ENCODE results near the gene EPB41L4A.

The EPB41L4A gene

DNA sequence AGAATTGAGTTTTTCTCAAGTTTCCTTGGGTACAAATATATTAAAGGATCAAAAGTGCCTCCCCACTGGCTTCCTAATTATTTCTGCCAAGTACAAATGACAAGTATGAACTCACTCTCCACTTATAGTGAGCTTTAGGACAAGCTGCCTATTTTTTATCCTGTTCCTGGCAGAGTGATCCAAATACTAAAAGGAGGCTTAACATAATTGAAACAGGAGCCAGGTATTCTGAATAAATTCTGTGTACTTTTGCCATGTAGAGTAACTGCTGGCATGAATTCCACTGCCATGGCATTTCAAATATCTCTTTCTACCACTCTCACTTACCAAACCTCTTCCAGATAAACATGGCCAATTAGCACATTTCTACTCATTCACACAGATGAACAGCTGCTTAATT is 171.1 kb downstream of the EPB41L4A start:
- TF ChIP-seq GATA3 (IDR thresholded peaks at IDR 0.05; ENCODE audit: low read depth, low read length) = no peak
- no peak for TF ChIP-seq GATA2 (IDR thresholded peaks at IDR 0.05; ENCODE audit: low read depth, low read length)

DNA sequence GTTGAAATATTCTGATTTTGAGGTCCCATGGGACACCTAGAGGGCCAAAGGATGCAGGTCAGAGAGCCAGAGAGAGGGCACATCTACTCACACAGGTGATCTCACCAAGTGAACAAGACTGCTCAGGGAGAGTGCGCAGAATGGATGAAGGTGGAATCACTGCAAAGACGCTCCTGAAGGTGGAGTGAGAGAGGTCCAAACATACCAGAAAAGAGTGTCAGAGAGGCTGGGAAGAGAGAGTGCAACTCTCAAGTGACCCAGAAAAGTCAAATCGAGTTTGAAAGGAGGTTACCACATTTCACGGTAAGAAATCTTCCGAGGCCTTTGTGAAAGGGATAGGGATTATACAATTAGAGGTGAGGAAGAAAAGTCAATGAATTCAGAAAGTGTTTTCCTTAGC is 173.4 kb downstream of the EPB41L4A start:
- TF ChIP-seq GATA3 (IDR thresholded peaks at IDR 0.05; ENCODE audit: low read depth, low read length) (no peak), GATA2 (IDR thresholded peaks at IDR 0.05; ENCODE audit: low read depth, low read length) (no peak)

DNA sequence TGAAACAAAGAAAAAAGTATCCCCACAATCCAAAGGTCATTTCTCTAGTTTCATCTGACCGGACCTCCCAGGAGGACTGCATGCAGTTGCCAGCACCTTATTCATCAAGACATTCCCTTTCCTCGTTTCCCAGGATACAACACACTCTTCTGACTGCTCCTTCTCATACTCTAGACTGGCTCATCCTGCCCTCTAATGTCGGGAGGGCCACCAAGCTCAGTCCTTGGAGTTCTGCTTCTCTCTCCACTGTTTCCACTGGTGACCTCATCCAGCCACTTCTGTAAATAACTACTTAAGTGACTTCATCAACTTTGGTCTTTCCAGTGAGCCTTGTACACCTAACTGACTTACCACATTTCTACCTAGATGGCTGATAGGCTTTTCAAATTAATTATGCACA is 179.1 kb downstream of the EPB41L4A start:
- TF ChIP-seq GATA3 (IDR thresholded peaks at IDR 0.05; ENCODE audit: low read depth, low read length) (no peak), GATA2 (IDR thresholded peaks at IDR 0.05; ENCODE audit: low read depth, low read length) (no peak)

DNA sequence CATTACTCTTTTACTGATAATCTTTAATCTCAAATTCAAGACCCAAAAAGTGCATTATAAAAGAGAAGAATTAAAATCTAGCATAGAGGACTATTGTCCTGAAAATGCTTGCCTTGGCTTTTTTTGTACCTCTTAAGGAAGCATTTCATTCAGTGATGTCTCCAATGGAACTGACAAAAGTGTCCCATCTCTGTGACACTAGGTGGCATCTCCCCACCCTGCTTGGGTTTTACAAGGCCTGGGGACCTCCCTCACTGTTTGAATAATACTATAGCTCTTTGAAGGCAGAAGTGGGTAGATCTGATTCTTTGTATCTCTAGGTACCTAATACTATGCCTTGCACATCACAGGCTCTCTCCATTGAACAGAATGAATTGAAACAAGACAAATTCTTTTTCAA is 180.6 kb downstream of the EPB41L4A start:
- TF ChIP-seq GATA3 (IDR thresholded peaks at IDR 0.05; ENCODE audit: low read depth, low read length) (no peak), GATA2 (IDR thresholded peaks at IDR 0.05; ENCODE audit: low read depth, low read length) (no peak)

DNA sequence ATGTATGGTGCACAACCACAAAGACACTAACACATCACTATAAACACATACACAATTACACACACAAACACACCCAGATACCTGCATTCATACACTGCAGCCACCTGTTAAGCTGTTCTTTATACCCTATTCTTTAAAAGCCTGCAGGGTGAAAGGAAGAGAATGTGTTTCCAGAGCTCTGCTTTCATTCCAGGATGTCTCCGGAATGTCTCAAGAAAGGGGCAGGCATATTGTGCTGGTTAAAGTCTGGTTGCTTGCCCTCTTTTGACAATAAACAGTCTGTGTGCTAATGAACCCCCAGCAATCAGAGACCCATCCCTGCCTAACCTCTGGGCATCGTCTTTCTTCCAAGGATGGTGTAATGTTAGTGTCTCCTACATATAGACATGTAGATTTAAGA is 181.6 kb downstream of the EPB41L4A start:
- no peak for TF ChIP-seq GATA2 (IDR thresholded peaks at IDR 0.05; ENCODE audit: low read depth, low read length)

DNA sequence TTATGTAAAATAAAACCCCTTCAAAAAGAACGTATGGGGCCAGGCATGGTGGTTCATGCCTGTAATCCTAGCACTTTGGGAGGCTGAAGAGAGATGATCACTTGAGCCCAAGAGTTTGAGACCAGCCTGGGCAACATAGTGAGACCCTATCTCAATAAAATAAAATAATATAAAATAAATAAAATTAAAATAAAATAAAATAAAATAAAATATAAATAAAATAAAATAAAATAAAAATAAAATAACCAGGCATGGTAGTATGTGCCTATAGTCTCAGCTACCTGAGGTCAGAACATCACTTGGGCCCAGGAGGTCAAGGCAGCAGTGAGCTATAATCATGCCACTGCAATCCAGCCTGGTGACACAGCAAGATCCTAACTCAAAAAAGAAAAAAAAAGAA is 185.1 kb downstream of the EPB41L4A start:
- TF ChIP-seq GATA3 (IDR thresholded peaks at IDR 0.05; ENCODE audit: low read depth, low read length) = no peak
- no peak for TF ChIP-seq GATA2 (IDR thresholded peaks at IDR 0.05; ENCODE audit: low read depth, low read length)

DNA sequence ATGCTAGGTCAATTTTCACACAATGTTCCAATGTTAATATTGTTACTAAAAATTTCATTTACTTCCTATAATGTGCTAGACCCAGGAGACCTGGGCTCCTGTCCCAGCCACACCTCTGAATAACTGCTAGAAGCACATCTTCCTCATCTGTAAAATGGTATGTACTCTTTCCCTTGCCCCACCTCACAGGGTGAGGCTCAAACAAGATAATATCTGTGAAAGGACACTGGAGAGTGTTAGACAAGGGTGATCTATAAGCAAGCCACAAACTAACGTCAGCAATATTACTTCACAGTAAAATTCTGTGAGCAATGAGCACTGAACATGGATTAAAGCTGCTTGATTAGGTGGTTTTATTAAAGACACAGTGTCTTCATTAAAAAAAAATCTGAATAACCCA is 186.4 kb downstream of the EPB41L4A start:
- no peak for TF ChIP-seq GATA3 (IDR thresholded peaks at IDR 0.05; ENCODE audit: low read depth, low read length)
- TF ChIP-seq GATA2 (IDR thresholded peaks at IDR 0.05; ENCODE audit: low read depth, low read length) = no peak

DNA sequence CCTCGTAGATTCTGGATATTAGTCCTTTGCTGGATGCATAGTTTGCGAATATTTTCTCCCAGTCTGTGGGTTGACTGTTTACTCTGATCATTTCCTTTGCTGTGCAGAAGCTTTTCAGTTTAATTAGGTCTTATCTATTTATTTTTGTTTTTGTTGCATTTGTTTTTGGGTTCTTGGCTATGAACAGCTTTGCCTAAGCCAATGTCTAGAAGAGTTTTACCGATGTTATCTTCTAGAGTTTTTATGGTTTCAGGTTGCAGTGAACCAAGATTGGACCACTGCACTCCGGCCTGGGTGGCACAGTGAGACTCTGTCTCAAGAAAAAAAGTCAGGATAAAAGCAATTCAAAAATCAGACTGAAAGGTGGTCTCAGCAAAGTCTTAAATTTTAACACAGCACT is 188.5 kb downstream of the EPB41L4A start:
- no peak for TF ChIP-seq GATA2 (IDR thresholded peaks at IDR 0.05; ENCODE audit: low read depth, low read length)
- TF ChIP-seq GATA3 (IDR thresholded peaks at IDR 0.05; ENCODE audit: low read depth, low read length) = no peak

DNA sequence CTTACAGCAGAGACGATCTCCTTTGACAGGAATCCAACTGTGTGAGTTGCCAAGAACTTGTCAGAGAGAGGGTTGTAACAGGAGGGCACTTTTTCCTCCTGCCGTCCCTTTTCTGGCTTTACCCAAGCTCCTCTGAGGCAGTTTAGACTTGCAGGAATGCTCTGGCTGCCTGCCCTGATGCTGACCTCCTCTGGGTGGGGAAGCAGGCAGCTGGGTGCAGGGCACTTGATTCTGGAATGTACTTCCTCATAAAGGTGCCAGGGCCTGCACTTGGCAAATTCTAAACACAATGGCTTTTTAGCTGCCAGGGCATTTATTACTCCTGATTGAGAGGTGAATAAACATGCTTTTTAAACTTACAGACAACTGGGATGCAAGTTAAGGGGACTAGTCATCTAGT is 190.4 kb downstream of the EPB41L4A start:
- TF ChIP-seq GATA2 (IDR thresholded peaks at IDR 0.05; ENCODE audit: low read depth, low read length) (no peak), GATA3 (IDR thresholded peaks at IDR 0.05; ENCODE audit: low read depth, low read length) (no peak)

DNA sequence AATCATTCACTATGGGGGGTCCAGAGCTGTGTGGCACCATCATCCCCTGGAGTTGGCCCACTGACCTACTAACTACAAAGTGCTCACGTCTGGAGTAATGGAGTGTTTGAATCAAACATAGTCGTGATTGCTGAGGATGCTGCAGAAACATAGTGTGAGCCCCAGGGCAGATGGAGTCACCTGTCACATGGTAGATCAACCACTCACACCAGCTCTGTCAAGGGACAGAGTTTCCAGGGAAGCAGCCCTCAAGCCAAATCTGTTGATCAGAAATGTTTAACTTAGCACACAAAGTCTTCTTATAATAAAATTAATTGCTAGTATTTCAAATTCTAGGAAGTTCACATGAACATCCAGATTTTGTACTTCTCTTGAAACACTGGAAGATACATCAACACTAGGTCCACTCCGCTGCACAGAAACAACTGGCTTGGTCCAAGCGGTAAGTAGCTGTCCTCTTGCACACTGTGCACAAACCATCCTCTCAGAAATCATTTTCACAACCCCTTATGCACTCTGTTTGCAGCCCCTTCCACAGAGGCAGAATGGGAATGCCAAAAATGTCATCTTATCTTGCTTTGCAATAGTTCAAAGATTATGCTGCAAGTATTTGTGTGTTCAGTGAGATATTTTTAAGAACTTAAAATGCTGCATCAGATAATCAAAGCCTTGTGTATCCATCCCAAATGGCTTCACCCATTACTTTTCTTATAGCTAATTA is 191.0 kb downstream of the EPB41L4A start:
- TF ChIP-seq GATA3 (IDR thresholded peaks at IDR 0.05; ENCODE audit: low read depth, low read length) (no peak), GATA2 (IDR thresholded peaks at IDR 0.05; ENCODE audit: low read depth, low read length) (no peak)

DNA sequence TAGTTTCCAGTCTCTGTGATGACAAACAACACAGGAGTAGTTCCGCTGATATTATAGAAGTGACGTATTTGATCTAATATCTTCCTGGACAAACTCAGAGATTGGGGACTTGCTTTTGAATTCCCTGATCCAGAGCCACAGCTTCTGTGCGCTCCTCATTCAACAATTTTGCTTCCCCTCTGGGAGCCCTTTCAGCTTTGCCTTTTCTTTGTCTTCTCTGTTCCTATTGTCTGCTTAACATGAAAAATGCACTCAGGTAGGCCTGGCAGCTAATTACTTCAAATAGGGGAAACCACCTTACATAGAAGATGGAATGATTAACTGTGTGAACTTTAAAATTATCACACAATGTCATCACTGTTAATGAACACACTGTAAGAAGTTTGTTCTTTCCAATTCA is 192.9 kb downstream of the EPB41L4A start:
- TF ChIP-seq GATA3 (IDR thresholded peaks at IDR 0.05; ENCODE audit: low read depth, low read length) (no peak), GATA2 (IDR thresholded peaks at IDR 0.05; ENCODE audit: low read depth, low read length) (no peak)

DNA sequence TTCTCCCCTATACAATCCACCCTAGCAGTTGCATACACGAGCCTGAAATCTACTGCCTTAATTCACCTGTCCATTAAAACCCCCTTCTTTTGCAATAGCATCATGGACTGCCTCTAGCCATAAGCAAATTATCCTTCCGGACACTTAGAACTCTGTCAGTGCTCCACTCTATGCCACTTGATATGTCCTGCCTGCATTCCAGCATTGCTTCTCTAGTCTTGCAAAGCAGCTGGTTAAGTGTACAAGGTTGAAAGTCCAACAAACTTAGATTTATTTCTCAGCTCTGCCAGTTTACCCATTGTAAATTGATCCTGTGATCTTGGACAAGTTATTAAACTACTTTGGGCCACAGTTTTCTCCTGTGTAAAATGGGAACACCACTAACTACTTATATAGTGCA is 197.9 kb downstream of the EPB41L4A start:
- no peak for TF ChIP-seq GATA2 (IDR thresholded peaks at IDR 0.05; ENCODE audit: low read depth, low read length)
- TF ChIP-seq GATA3 (IDR thresholded peaks at IDR 0.05; ENCODE audit: low read depth, low read length) = no peak

DNA sequence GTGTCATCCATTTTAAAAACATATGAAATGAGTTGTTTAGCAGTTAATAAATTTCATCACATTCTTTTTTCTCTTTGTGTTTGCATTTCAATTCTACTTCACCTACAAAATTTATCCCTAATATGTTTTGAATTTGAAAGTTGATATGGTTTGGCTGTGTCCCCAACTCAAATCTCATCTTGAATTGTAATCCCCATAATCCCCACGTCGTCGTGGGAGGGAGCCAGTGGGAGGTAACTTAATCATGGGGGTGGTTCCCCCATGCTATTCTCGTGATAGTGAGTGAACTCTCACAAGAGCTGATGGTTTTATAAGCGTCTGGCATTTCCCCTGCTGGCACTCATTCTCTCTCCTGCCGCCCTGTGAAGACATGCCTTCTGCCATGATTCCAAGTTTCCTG is 200.1 kb downstream of the EPB41L4A start:
- TF ChIP-seq GATA3 (IDR thresholded peaks at IDR 0.05; ENCODE audit: low read depth, low read length) = no peak
- no peak for TF ChIP-seq GATA2 (IDR thresholded peaks at IDR 0.05; ENCODE audit: low read depth, low read length)

DNA sequence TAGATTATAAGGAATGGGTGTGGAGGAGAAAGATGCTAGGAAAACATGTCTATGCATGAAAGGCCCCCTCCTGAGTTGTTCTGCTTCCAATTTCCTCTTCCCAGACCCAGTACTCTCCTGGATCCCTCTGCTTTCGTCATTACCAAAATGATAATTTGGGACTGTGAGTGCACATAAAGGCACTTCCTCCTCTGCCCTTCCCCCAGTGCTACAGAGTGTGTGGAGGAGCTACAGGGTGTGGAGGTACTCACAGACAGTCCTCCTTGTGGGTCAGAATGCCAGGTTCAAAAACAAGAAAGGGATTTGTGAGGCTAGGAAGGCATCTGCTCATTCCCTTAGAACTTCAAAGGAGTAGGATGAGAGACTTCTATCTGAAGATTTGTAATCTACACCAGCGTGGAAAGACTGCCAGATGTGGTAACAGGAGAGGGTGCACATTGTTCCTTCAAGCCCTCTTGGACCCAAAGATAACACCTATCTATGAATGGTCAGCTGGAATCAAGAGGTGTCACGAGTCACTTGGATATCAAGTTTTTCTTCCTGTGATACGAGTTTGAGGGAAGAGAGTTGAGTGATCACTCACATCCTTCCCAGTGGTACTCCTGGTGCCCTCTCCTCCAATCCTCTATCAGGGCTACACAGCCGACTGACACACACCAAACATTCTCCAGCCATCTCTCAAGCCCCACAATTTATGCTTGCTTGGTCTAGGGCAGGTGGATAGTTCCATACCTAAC is 201.1 kb downstream of the EPB41L4A start:
- TF ChIP-seq GATA3 (IDR thresholded peaks at IDR 0.05; ENCODE audit: low read depth, low read length) (no peak), GATA2 (IDR thresholded peaks at IDR 0.05; ENCODE audit: low read depth, low read length) (no peak)

DNA sequence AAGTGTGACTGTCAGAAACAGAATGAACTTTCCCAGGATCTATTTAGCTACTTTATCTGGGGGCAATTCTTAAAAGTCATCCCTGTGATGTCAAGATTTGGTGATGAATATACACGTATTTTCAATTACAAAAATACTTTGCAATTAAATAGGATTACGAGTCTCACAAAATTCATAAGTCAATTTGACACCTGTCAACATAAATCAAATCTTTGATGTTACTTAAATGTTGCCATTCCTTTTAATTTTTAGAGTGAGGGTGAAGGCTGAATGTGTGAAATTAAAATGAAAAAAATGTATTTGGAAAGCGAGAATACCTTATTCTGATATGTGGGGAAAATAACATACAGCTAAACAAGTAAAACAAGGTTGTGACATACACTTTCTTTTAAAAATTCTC is 202.9 kb downstream of the EPB41L4A start:
- TF ChIP-seq GATA2 (IDR thresholded peaks at IDR 0.05; ENCODE audit: low read depth, low read length) = no peak
- no peak for TF ChIP-seq GATA3 (IDR thresholded peaks at IDR 0.05; ENCODE audit: low read depth, low read length)

All from SH-SY5Y (cell line).